GM12878 (cell line): ENCODE measurements around the gene IL12B. TPM values are rescaled to one million over a fixed set of nuclear protein-coding genes. Genes with fewer than 3 reads are reported as not detected.

Source experiments
- ATAC-seq: fragments of 200-7000 bp; cut with Tn5 transposase; 3 replicates; pipeline ENCODE4 v1.9.1; 2020; ENCODE audit warnings: mild to moderate bottlenecking, moderate library complexity
- BruUV-seq: library from RNA; stranded (reverse); fragments of 400-500 nt; replicated peaks from 2 replicates; lab custom pipeline; 2021; lab: Mats Ljungman, UMichigan
- CTCF ChIA-PET: fragments of 300-600 bp; sonication (Branson Sonifier 250); formaldehyde crosslinking; extraction: SDS; loops from one replicate; lab custom pipeline; 2021; ENCODE audit warnings: inconsistent platforms; lab: Yijun Ruan, JAX
- POLR2A ChIA-PET: fragments of 350-600 bp; formaldehyde crosslinking; extraction: SDS; loops from one replicate; lab custom pipeline; 2021; ENCODE audit warnings: inconsistent platforms; lab: Charles Lee
- RAD21 ChIA-PET: fragments of 300-600 bp; sonication (Branson Sonifier 250); formaldehyde crosslinking; loops from one replicate; lab custom pipeline; 2023; ENCODE audit warnings: antibody characterized with exemption; ENCODE audit not compliant: unreplicated experiment; lab: Charles Lee
- SMC1A ChIA-PET: fragments of 300-600 bp; sonication (Branson Sonifier 250); formaldehyde crosslinking; loops from one replicate; lab custom pipeline; 2023; ENCODE audit not compliant: unreplicated experiment, uncharacterized antibody; lab: Charles Lee
- DNase-seq: peaks from one replicate; pipeline ENCODE4 v3.0.0-alpha.2; 2011; ENCODE audit warnings: low read depth, low spot score
- FAIRE-seq: peaks from 3 replicates; lab custom pipeline; 2011; peaks lifted over from hg19 to GRCh38; lab: Jason Lieb, UNC
- H2AFZ ChIP-seq: 2 replicates; pipeline ENCODE4 v1.6.0; 2011; ENCODE audit warnings: low read depth, low read length, control low read depth; ENCODE audit not compliant: control insufficient read depth
- H3K27ac ChIP-seq: 2 replicates; pipeline ENCODE4 v1.5.1; 2011; ENCODE audit warnings: control low read depth; ENCODE audit not compliant: control insufficient read depth, insufficient read depth
- H3K27me3 ChIP-seq, 2 experiments: replicated peaks in 1 of 2; 2 replicates each; pipeline versions ENCODE4 v1.6.0 to v1.6.1; 2011; ENCODE audit warnings: low read length in 1 of 2; ENCODE audit not compliant: control insufficient read depth in 2 of 2, insufficient read depth in 2 of 2
- H3K36me3 ChIP-seq, 2 experiments: 2 replicates each; pipeline ENCODE4 v1.5.1; 2011; ENCODE audit warnings: low read length in 1 of 2; ENCODE audit not compliant: control insufficient read depth in 2 of 2, insufficient read depth in 2 of 2
- H3K4me1 ChIP-seq: 2 replicates; pipeline ENCODE4 v1.6.1; 2011; ENCODE audit warnings: mild to moderate bottlenecking, low read length, moderate library complexity, mixed read lengths; ENCODE audit not compliant: control insufficient read depth, insufficient read depth
- H3K4me2 ChIP-seq: 2 replicates; pipeline ENCODE4 v1.6.0; 2011; ENCODE audit warnings: control low read depth; ENCODE audit not compliant: control insufficient read depth, insufficient read depth
- H3K4me3 ChIP-seq: fragments of 200-600 bp; sonication (generic); 2 replicates; pipeline ENCODE4 v1.5.1; 2016
- H3K79me2 ChIP-seq: 2 replicates; pipeline ENCODE4 v1.6.0; 2011; ENCODE audit warnings: low read length; ENCODE audit not compliant: control insufficient read depth, insufficient read depth
- H3K9ac ChIP-seq: 2 replicates; pipeline ENCODE4 v1.8.0; 2011; ENCODE audit warnings: low read length, control low read depth, mixed read lengths; ENCODE audit not compliant: control insufficient read depth, insufficient read depth
- H3K9me3 ChIP-seq: replicated peaks from 3 replicates; pipeline ENCODE4 v1.5.1; 2011; ENCODE audit warnings: mild to moderate bottlenecking, low read length; ENCODE audit not compliant: control insufficient read depth, insufficient read depth
- H4K20me1 ChIP-seq: 2 replicates; pipeline ENCODE4 v1.6.0; 2011; ENCODE audit not compliant: control insufficient read depth, insufficient read depth
- ATF7 ChIP-seq: fragments of 450-650 bp; IDR thresholded peaks from 2 replicates; pipeline ENCODE4 v1.6.1; 2016; ENCODE audit warnings: low read depth, mild to moderate bottlenecking
- ETV6 ChIP-seq, 2 experiments: fragments of 450-650 bp in 1 of 2; IDR thresholded peaks in 1 of 2; conservative IDR thresholded peaks in 1 of 2; 2 replicates each; pipeline ENCODE4 v1.6.1; 2014; ENCODE audit warnings: antibody characterized with exemption in 1 of 2, borderline replicate concordance in 1 of 2, low read depth in 1 of 2, mild to moderate bottlenecking in 1 of 2, moderate library complexity in 1 of 2
- FOS ChIP-seq: IDR thresholded peaks from 3 replicates; pipeline ENCODE4 v1.6.1; 2011; ENCODE audit warnings: borderline replicate concordance; ENCODE audit not compliant: insufficient read length; ENCODE audit errors: extremely low read depth
- JUNB ChIP-seq: IDR thresholded peaks from 2 replicates; pipeline ENCODE4 v1.6.1; 2016; ENCODE audit warnings: antibody characterized with exemption, mild to moderate bottlenecking
- MTA2 ChIP-seq: fragments of 450-650 bp; IDR thresholded peaks from 2 replicates; pipeline ENCODE4 v1.6.1; 2016; ENCODE audit warnings: low read depth, mild to moderate bottlenecking, moderate library complexity
- MTA3 ChIP-seq: IDR thresholded peaks from 2 replicates; pipeline ENCODE4 v1.6.1; 2012; ENCODE audit warnings: low read length, inconsistent platforms, borderline replicate concordance
- NFYB ChIP-seq: IDR thresholded peaks from 2 replicates; pipeline ENCODE4 v1.6.1; 2011; ENCODE audit warnings: low read depth, mild to moderate bottlenecking, low read length, improper control_type of control experiment, moderate library complexity; ENCODE audit not compliant: insufficient read depth
- NRF1 ChIP-seq: conservative IDR thresholded peaks from 2 replicates; pipeline ENCODE4 v1.6.1; 2011; ENCODE audit warnings: mild to moderate bottlenecking, low read depth, low read length, improper control_type of control experiment
- RAD51 ChIP-seq: fragments of 450-650 bp; IDR thresholded peaks from 2 replicates; pipeline ENCODE4 v1.6.1; 2016; ENCODE audit warnings: moderate library complexity, mild to moderate bottlenecking, inconsistent platforms
- STAT3 ChIP-seq: IDR thresholded peaks from 2 replicates; pipeline ENCODE4 v1.6.1; 2011; ENCODE audit warnings: low read depth, low read length, improper control_type of control experiment
- SUZ12 ChIP-seq: fragments of 200-600 bp; sonication (generic); IDR thresholded peaks from one replicate; pipeline ENCODE4 v1.6.1; 2018; ENCODE audit warnings: antibody characterized with exemption, mild to moderate bottlenecking; ENCODE audit not compliant: unreplicated experiment
- TCF7 ChIP-seq: IDR thresholded peaks from 2 replicates; pipeline ENCODE4 v1.6.1; 2014; ENCODE audit warnings: antibody characterized with exemption, borderline replicate concordance
- YBX1 ChIP-seq: fragments of 450-650 bp; IDR thresholded peaks from 2 replicates; pipeline ENCODE4 v1.6.1; 2016; ENCODE audit warnings: antibody characterized with exemption
- ZNF384 ChIP-seq: IDR thresholded peaks from 2 replicates; pipeline ENCODE4 v1.6.1; 2012; ENCODE audit warnings: low read depth, mild to moderate bottlenecking, low read length, improper control_type of control experiment, borderline replicate concordance
- WGBS: methylation state at CpG from one replicate; pipeline ENCODE4 v1.1.6; 2016; ENCODE audit warnings: low lambda C conversion rate; ENCODE audit not compliant: insufficient replicate concordance, insufficient coverage; ENCODE audit errors: missing lambda C conversion rate; 5-methylcytosine and 5-hydroxymethylcytosine counted together
- in situ Hi-C: fragments of 300-500 bp; cut with MboI; formaldehyde crosslinking; loops from 9 replicates; pipeline ENCODE4 v1.14.3; 2018; ENCODE audit warnings: mixed read lengths
- intact Hi-C: fragments of 100-400 bp; cut with micrococcal nuclease; formaldehyde crosslinking; loops from one replicate; pipeline ENCODE4 v1.14.2; 2022; ENCODE audit not compliant: unreplicated experiment
- polyA plus RNA-seq, 11 experiments: library from polyadenylated mRNA; depleted of rRNA in 4 of 11; unstranded in 6 of 11; stranded (reverse) in 5 of 11; fragments of >200 nt; fragmentation: Nextera tagmentation in 4 of 11; fragmentation: Illumina TruSeq in 1 of 11; extraction: Ambion mirVana in 4 of 11; extraction: Trizol in 1 of 11; gene quantifications; 1 replicate in 1 of 11; 2 replicates in 10 of 11; pipeline versions ENCODE4 v1.2.1 to v1.2.3, GENCODE V29; 2011 to 2016; ENCODE audit warnings: inconsistent platforms in 2 of 11, missing spikeins in 2 of 11, low read depth in 1 of 11
- total RNA-seq, 4 experiments: library from RNA; depleted of rRNA in 3 of 4; stranded (reverse); fragments of >200 nt in 3 of 4; fragmentation: Illumina TruSeq in 1 of 4; extraction: Trizol in 1 of 4; gene quantifications; 2 replicates each; pipeline versions ENCODE4 v1.2.1 to v1.2.3, GENCODE V29; 2013 to 2021
- TF ChIP-seq, protein P1 (sequence below): IDR thresholded peaks from 2 replicates; pipeline ENCODE4 v1.6.1; 2011; ENCODE audit warnings: mild to moderate bottlenecking, low read depth, low read length, moderate library complexity; ENCODE audit not compliant: insufficient replicate concordance
- TF ChIP-seq, protein P2 (sequence below): fragments of 450-650 bp; IDR thresholded peaks from 2 replicates; pipeline ENCODE4 v1.6.1; 2014; ENCODE audit warnings: mild to moderate bottlenecking
- TF ChIP-seq, protein P3 (sequence below): fragments of 450-650 bp; formaldehyde crosslinking; IDR thresholded peaks from 2 replicates; pipeline ENCODE4 v1.4.0; 2022; ENCODE audit warnings: mild to moderate bottlenecking, moderate library complexity

The IL12B gene
- total and polyA plus RNA-seq, 10 of the 15 experiments (the other 5 are each of a cell fraction or from before 2014, with no cell fraction given) = 0.15 to 0.72 (median 0.45) TPM

DNA sequence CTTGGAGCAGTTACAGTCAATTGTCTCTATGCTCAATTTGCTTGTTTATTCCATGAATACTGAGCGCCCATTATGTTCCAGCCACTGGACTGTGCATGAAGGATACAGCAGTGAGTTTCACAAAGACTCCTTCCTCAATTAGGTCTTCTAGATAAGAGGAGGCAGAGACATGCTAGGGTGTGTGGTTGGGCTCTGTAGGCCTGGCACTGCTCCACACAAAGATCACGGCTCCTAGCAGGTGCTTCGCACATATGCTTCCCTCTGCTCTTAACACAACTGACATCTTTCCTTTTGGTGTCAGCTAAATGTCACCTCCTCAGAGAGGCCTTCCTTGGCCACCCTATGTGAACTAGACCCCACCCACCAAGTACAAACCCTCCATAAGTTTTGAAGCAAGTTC, 10.9 kb downstream of the IL12B start:
- ChIA-PET CTCF (interaction anchor here (0.9 to 6.9 kb wide), 3 partner anchors 124 to 162 kb away, joined by 3 to 216 read pairs (median 5); no protein-coding TSS in a partner anchor), RAD21 (interaction anchor here (5.0 kb wide), 1 partner anchor 162 kb away, joined by 112 read pairs; no protein-coding TSS in a partner anchor), POLR2A (no interaction called here), SMC1A (interaction anchor here (0.6 to 6.8 kb wide), 2 partner anchors 135 to 162 kb away, joined by 3 to 131 read pairs; no protein-coding TSS in a partner anchor)
- Histone ChIP-seq H3K27ac (no peak overlapping the region), H3K4me3 (no peak overlapping the region), H3K79me2 (no peaks in the 10 kb centered on the region), H3K9ac (no peak overlapping the region), H4K20me1 (no peaks in the 10 kb centered on the region), H3K27me3 (no peaks in the 10 kb centered on the region), H3K36me3 (no peaks in the 10 kb centered on the region), H3K9me3 (no peaks in the 10 kb centered on the region), H3K4me1 (no peaks in the 10 kb centered on the region), H2AFZ (no peak overlapping the region), H3K4me2 (no peak overlapping the region)
- 77% methylated on average over 3 of the region's 3 CpGs for WGBS
- FAIRE-seq (no peak), ATAC-seq (no peak), DNase-seq (no peak)
- BruUV-seq = no TSS peak
- no peak for TF ChIP-seq TCF7
- TF ChIP-seq ATF7 = no peak
- no peak for TF ChIP-seq RAD51
- TF ChIP-seq ZNF384 = no peak
- TF ChIP-seq MTA3 = no peak
- TF ChIP-seq, protein P1, sequence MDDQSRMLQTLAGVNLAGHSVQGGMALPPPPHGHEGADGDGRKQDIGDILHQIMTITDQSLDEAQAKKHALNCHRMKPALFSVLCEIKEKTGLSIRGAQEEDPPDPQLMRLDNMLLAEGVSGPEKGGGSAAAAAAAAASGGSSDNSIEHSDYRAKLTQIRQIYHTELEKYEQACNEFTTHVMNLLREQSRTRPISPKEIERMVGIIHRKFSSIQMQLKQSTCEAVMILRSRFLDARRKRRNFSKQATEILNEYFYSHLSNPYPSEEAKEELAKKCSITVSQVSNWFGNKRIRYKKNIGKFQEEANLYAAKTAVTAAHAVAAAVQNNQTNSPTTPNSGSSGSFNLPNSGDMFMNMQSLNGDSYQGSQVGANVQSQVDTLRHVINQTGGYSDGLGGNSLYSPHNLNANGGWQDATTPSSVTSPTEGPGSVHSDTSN = no peak
- no peak for TF ChIP-seq NFYB
- TF ChIP-seq FOS = no peak
- no peak for TF ChIP-seq STAT3
- TF ChIP-seq, protein P2, sequence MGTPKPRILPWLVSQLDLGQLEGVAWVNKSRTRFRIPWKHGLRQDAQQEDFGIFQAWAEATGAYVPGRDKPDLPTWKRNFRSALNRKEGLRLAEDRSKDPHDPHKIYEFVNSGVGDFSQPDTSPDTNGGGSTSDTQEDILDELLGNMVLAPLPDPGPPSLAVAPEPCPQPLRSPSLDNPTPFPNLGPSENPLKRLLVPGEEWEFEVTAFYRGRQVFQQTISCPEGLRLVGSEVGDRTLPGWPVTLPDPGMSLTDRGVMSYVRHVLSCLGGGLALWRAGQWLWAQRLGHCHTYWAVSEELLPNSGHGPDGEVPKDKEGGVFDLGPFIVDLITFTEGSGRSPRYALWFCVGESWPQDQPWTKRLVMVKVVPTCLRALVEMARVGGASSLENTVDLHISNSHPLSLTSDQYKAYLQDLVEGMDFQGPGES = no peak
- no peak for TF ChIP-seq SUZ12
- TF ChIP-seq ETV6 (conservative IDR thresholded peaks at IDR 0.05 in 1 of 2, IDR thresholded peaks at IDR 0.05 in 1 of 2; ENCODE audit: borderline replicate concordance in 1 of 2, low read depth in 1 of 2) = no peak
- no peak for TF ChIP-seq MTA2
- TF ChIP-seq, protein P3, sequence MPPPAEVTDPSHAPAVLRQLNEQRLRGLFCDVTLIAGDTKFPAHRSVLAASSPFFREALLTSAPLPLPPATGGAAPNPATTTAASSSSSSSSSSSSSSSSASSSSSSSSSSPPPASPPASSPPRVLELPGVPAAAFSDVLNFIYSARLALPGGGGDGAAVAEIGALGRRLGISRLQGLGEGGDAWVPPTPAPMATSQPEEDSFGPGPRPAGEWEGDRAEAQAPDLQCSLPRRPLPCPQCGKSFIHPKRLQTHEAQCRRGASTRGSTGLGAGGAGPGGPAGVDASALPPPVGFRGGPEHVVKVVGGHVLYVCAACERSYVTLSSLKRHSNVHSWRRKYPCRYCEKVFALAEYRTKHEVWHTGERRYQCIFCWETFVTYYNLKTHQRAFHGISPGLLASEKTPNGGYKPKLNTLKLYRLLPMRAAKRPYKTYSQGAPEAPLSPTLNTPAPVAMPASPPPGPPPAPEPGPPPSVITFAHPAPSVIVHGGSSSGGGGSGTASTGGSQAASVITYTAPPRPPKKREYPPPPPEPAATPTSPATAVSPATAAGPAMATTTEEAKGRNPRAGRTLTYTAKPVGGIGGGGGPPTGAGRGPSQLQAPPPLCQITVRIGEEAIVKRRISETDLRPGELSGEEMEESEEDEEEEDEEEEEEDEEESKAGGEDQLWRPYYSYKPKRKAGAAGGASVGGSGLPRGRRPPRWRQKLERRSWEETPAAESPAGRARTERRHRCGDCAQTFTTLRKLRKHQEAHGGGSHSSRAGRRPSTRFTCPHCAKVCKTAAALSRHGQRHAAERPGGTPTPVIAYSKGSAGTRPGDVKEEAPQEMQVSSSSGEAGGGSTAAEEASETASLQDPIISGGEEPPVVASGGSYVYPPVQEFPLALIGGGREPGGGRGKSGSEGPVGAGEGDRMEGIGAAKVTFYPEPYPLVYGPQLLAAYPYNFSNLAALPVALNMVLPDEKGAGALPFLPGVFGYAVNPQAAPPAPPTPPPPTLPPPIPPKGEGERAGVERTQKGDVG (CRISPR knock-in tag) = no peak
- no peak for TF ChIP-seq NRF1
- no peak for TF ChIP-seq JUNB
- no peak for TF ChIP-seq YBX1
- in situ Hi-C loops (loop anchor here (5.0 kb wide), 1 partner anchor 162 kb away; no protein-coding TSS in a partner anchor), intact Hi-C loops (no loop called here)
